ENCODE data around the gene ZBTB33. TPM values are rescaled to one million over a fixed set of nuclear protein-coding genes. Genes with fewer than 3 reads are reported as not detected.

ZBTB33 gene
- total RNA-seq, 1 donor from 2014 or later, result 13.0 TPM

DNA sequence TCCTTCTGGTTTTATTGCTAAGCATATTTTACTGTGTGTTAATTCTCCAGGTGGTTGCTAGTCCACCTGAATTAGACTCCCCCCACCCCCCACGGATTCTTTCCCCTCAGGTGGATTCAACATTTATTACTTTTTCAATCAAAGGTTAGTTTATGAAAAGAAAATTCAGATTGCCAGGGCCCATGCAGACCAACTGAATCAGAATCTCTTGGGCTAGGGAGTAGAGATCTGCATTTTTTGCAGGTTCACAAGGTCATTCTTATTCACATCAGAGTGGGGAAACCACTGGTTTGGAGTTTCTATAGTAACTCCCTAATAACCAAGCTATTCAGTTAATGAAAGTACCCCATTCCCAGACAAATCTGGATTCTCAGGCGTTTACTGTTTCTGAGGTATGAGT lies 50.9 kb downstream of the ZBTB33 start:
- intact Hi-C loops (cut with micrococcal nuclease), result no loop called here
- DNase-seq (ENCODE audit: low spot score), result no peak
- Mint-ChIP-seq H3K4me1 (ENCODE audit: low read depth) (peaks cover 16% of the 10 kb centered on the region), H3K27ac (no peak overlapping the region), H3K27me3 (ENCODE audit: insufficient read depth) (peaks cover 3% of the 10 kb centered on the region), H3K9me3 (no peaks in the 10 kb centered on the region), H3K4me3 (no peak overlapping the region), H3K36me3 (ENCODE audit: low read depth) (no peaks in the 10 kb centered on the region)

DNA sequence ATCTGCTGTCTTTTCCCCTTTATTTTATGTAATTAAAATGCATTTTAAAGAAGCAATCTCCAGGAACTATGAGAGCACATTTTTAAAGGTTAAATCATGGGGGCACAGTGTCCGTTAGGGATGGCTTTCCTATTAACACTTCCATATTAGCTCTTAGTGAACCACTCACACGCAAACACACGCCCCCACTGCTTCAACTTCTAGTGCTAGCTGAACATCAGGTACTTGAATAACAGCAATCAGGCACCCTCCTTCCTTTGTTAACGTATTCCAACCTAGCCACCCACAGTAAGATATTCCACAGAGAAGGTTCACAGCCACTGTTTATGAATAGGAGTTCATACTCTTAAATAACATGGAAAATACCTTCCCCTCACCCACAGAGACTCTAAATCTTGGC lies 51.3 kb downstream of the ZBTB33 start:
- no peak overlapping the region for H3K27ac Mint-ChIP-seq
- H3K4me1 Mint-ChIP-seq (ENCODE audit: low read depth), result peaks cover 20% of the 10 kb centered on the region
- no peaks in the 10 kb centered on the region for H3K9me3 Mint-ChIP-seq
- no peak for DNase-seq (ENCODE audit: low spot score)
- peaks cover 3% of the 10 kb centered on the region for H3K27me3 Mint-ChIP-seq (ENCODE audit: insufficient read depth)
- intact Hi-C loops (cut with micrococcal nuclease), result no loop called here
- H3K4me3 Mint-ChIP-seq, result no peak overlapping the region
- H3K36me3 Mint-ChIP-seq (ENCODE audit: low read depth), result no peaks in the 10 kb centered on the region

DNA sequence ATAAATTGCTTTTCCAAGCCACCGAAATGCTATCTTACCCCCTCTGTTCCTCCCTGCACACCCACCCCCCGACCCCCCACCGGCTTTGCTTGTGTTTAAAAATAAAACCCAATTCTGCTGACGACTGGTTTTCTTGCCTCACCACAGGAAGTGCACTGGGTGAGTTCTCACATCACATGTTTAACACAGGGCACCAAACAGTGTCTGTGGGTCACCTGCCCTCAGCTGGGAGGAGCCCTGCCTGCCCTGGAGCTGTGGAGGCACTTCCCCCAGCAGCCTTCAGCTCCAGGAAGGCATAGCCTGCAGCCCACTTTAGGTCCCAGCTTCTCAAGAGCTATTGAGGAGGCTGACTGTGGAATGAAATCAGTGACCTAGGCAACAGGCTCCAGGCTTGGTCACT lies 51.8 kb downstream of the ZBTB33 start:
- no peaks in the 10 kb centered on the region for H3K36me3 Mint-ChIP-seq (ENCODE audit: low read depth)
- H3K4me1 Mint-ChIP-seq (ENCODE audit: low read depth), result peaks cover 22% of the 10 kb centered on the region
- intact Hi-C loops (cut with micrococcal nuclease), result no loop called here
- H3K4me3 Mint-ChIP-seq, result no peak overlapping the region
- DNase-seq (ENCODE audit: low spot score), result peak; percentile 11
- H3K27me3 Mint-ChIP-seq (ENCODE audit: insufficient read depth), result peaks cover 5% of the 10 kb centered on the region
- H3K27ac Mint-ChIP-seq, result no peak overlapping the region
- H3K9me3 Mint-ChIP-seq, result no peaks in the 10 kb centered on the region

DNA sequence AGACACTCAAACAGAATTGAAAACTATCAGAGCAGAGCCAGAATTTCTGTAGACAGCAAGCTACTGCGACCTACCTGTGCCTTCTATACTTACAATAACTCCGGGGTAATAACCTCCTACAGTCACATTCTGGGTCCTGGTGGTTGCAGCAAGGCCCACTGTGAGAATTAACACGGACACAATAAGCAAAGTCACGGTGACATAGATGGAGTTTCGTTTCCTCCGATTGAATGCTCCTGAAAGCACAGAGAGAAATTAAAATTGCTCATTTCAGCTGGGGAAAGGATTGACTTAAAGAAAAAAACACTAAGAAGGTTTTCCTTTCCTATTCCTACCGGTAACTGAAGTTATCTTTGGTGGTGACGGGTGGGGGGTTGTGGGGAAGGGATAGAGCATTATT lies 53.6 kb downstream of the ZBTB33 start:
- no peak for DNase-seq (ENCODE audit: low spot score)
- Mint-ChIP-seq H3K4me1 (ENCODE audit: low read depth) (peaks cover 24% of the 10 kb centered on the region), H3K9me3 (no peaks in the 10 kb centered on the region), H3K36me3 (ENCODE audit: low read depth) (no peaks in the 10 kb centered on the region), H3K4me3 (no peak overlapping the region), H3K27ac (no peak overlapping the region), H3K27me3 (ENCODE audit: insufficient read depth) (peaks cover 18% of the 10 kb centered on the region)
- intact Hi-C loops (cut with micrococcal nuclease), result no loop called here

DNA sequence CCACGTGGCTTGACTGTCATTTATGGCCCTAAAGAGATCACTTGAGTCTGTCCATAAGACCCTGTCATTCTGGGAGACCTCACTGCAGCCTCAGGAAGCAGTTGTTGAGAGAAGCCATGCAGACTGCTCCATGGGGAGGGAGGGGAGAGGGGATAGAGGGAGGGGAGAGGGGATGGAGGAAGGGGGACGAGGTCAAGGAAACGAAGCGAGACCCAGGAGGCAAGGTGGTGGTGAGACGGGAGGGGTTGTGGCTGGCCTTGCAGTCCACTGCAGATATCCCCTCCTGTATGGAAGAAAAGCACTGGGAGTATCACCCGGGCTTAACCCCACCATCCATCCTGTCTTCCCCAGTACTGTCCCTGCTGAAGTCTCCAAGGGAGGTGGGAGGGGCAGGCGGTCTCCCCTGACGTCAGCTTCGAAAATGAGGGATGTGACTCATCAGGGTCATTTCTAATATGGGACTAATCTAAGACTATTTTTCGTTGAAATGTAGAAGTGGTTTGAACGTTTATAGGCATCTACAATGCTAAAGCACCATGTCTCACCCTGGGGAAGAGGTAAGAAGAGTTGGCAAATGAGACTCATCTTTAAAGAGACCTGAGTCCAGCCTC lies 55.0 kb downstream of the ZBTB33 start:
- Mint-ChIP-seq H3K36me3 (ENCODE audit: low read depth) (no peaks in the 10 kb centered on the region), H3K27me3 (ENCODE audit: insufficient read depth) (peaks cover 30% of the 10 kb centered on the region)
- intact Hi-C loops (cut with micrococcal nuclease), result loop anchor here (5.0 kb wide), 1 partner anchor 162 kb away; the partner anchor contains the start of gene LAMP2

DNA sequence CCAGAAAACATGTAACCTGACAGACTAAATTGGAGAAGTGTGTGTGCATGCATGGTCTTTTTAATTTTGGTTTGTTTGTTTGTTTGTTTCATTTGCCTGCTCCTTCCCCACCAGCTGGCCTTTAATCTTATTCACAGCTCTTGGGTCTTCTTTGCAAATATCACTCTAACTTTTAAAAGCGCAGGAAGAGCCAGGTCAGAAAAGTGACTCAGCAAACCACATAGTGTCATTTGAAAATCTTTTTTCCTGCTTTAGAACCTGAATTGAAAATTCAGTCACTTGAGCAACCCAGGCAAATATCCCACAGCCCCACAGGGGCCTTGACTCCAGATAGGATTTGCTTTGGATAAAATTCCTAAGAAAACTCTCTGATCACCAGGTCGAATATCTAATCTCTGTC lies 56.0 kb downstream of the ZBTB33 start:
- Mint-ChIP-seq H3K4me1 (ENCODE audit: low read depth) (peaks cover 34% of the 10 kb centered on the region), H3K27me3 (ENCODE audit: insufficient read depth) (peaks cover 38% of the 10 kb centered on the region), H3K27ac (no peak overlapping the region), H3K9me3 (no peaks in the 10 kb centered on the region), H3K4me3 (no peak overlapping the region), H3K36me3 (ENCODE audit: low read depth) (no peaks in the 10 kb centered on the region)
- DNase-seq (ENCODE audit: low spot score), result no peak
- intact Hi-C loops (cut with micrococcal nuclease), result loop anchor here (5.0 kb wide), 1 partner anchor 161 kb away; the partner anchor contains the start of gene LAMP2

More for the DNA sequence above, 55.0 kb downstream of the ZBTB33 start:
- DNase-seq (ENCODE audit: low spot score), result no peak
- H3K4me3 Mint-ChIP-seq, result no peak overlapping the region
- H3K27ac Mint-ChIP-seq, result no peak overlapping the region
- no peaks in the 10 kb centered on the region for H3K9me3 Mint-ChIP-seq
- peaks cover 34% of the 10 kb centered on the region for H3K4me1 Mint-ChIP-seq (ENCODE audit: low read depth)

Other genes starting within 250 kb of the ZBTB33 start
- not detected in 2 replicates for gene RHOXF2B, start 173.1 kb upstream of the ZBTB33 start, total RNA-seq
- not detected in 2 replicates for gene RHOXF1, start 134.9 kb upstream of the ZBTB33 start, total RNA-seq
- not detected in 2 replicates for gene RHOXF2, start 92.2 kb upstream of the ZBTB33 start, total RNA-seq
- gene TMEM255A, start 60.6 kb downstream of the ZBTB33 start, total RNA-seq, result not detected in 2 replicates
- not detected in 2 replicates for gene ATP1B4, start 111.3 kb downstream of the ZBTB33 start, total RNA-seq
- 42.7 and 44.1 TPM in 2 replicates for gene LAMP2, start 218.5 kb downstream of the ZBTB33 start, total RNA-seq